HepG2 (cell line): ENCODE measurements around the gene NACAD. TPM values are rescaled to one million over a fixed set of nuclear protein-coding genes. Genes with fewer than 3 reads are reported as not detected.

Experiments
- ATAC-seq: fragments of 200-7000 bp; cut with Tn5 transposase; 3 replicates; pipeline ENCODE4 v1.9.1; 2020; ENCODE audit warnings: mild to moderate bottlenecking, moderate library complexity
- BruUV-seq: library from RNA; stranded (reverse); fragments of 400-500 nt; replicated peaks from 2 replicates; lab custom pipeline; 2021; lab: Mats Ljungman, UMichigan
- CTCF ChIA-PET: fragments of 300-600 bp; formaldehyde crosslinking; extraction: SDS; loops from one replicate; lab custom pipeline; 2021; ENCODE audit warnings: low total read pairs, inconsistent platforms, low intra/inter-chr PET ratio; lab: Yijun Ruan, JAX
- POLR2A ChIA-PET: fragments of 350-600 bp; sonication (Branson Sonifier 250); formaldehyde crosslinking; loops from one replicate; lab custom pipeline; 2020; ENCODE audit warnings: antibody characterized with exemption, inconsistent platforms; lab: Yijun Ruan, JAX
- DNase-seq: peaks from one replicate; pipeline ENCODE4 v3.0.0-alpha.2; 2015; ENCODE audit warnings: low spot score
- FAIRE-seq: peaks from 3 replicates; lab custom pipeline; 2011; peaks lifted over from hg19 to GRCh38; lab: Jason Lieb, UNC
- H2AFZ ChIP-seq: one replicate; pipeline ENCODE4 v1.6.1; 2011; ENCODE audit warnings: low read length, inconsistent platforms
- H3K27ac ChIP-seq: fragments of 300-600 bp; 3 replicates; pipeline ENCODE4 v1.8.0; 2011; ENCODE audit warnings: mixed run types, mild to moderate bottlenecking, mixed read lengths, low read length, inconsistent platforms; ENCODE audit not compliant: insufficient read depth; ENCODE audit errors: extremely low read length
- H3K27me3 ChIP-seq, 2 experiments: fragments of 200-600 bp in 1 of 2; 2 replicates in 1 of 2; 3 replicates in 1 of 2; pipeline versions ENCODE4 v1.6.0 to v1.8.0; 2011; ENCODE audit warnings: low read length in 2 of 2, mild to moderate bottlenecking in 2 of 2, moderate library complexity in 2 of 2, inconsistent platforms in 1 of 2; ENCODE audit not compliant: insufficient read depth in 2 of 2, control insufficient read depth in 1 of 2
- H3K36me3 ChIP-seq, 2 experiments: fragments of 200-600 bp in 1 of 2; replicated peaks in 1 of 2; 2 replicates in 1 of 2; 3 replicates in 1 of 2; pipeline versions ENCODE4 v1.5.1 to v1.8.0; 2011; ENCODE audit warnings: low read length in 2 of 2, inconsistent platforms in 1 of 2; ENCODE audit not compliant: insufficient read depth in 2 of 2, control insufficient read depth in 1 of 2
- H3K4me1 ChIP-seq: 2 replicates; pipeline ENCODE4 v1.5.1; 2012; ENCODE audit warnings: low read length, inconsistent platforms; ENCODE audit not compliant: insufficient read depth
- H3K4me2 ChIP-seq: 2 replicates; pipeline ENCODE4 v1.6.0; 2011; ENCODE audit warnings: low read depth, low read length, inconsistent platforms
- H3K4me3 ChIP-seq, 3 experiments: fragments of 200-600 bp in 1 of 3; sonication (generic), shearing (Covaris generic) in 1 of 3; replicated peaks in 1 of 3; 2 replicates each; pipeline ENCODE4 v1.5.1; 2011 to 2016; ENCODE audit warnings: low read length in 3 of 3, inconsistent platforms in 2 of 3, low read depth in 2 of 3, mild to moderate bottlenecking in 2 of 3, control low read depth in 1 of 3, mixed read lengths in 1 of 3; ENCODE audit not compliant: insufficient read depth in 1 of 3
- H3K79me2 ChIP-seq: one replicate; pipeline ENCODE4 v1.6.1; 2011; ENCODE audit warnings: low read length, inconsistent platforms; ENCODE audit not compliant: insufficient read depth
- H3K9ac ChIP-seq: 2 replicates; pipeline ENCODE4 v1.6.0; 2011; ENCODE audit warnings: mild to moderate bottlenecking, low read depth, low read length, inconsistent platforms; ENCODE audit not compliant: insufficient read depth
- H3K9me3 ChIP-seq: 2 replicates; pipeline ENCODE4 v1.5.1; 2012; ENCODE audit warnings: mild to moderate bottlenecking, low read length
- H4K20me1 ChIP-seq: 2 replicates; pipeline ENCODE4 v1.6.0; 2011; ENCODE audit warnings: inconsistent platforms, mild to moderate bottlenecking, low read length, moderate library complexity; ENCODE audit not compliant: insufficient read depth
- CREM ChIP-seq, 2 experiments: sonication (generic) in 1 of 2; formaldehyde crosslinking in 1 of 2; IDR thresholded peaks; 2 replicates each; pipeline versions ENCODE4 v1.4.0 to v1.6.1; 2016 to 2020; ENCODE audit warnings: antibody characterized with exemption in 1 of 2, mild to moderate bottlenecking in 1 of 2, missing genetic modification reagents in 1 of 2
- GFI1 ChIP-seq: sonication (generic); formaldehyde crosslinking; IDR thresholded peaks from 2 replicates; pipeline ENCODE4 v1.5.0; 2020; ENCODE audit warnings: missing genetic modification reagents, mild to moderate bottlenecking, borderline replicate concordance
- GZF1 ChIP-seq: sonication (generic); formaldehyde crosslinking; IDR thresholded peaks from 2 replicates; pipeline ENCODE4 v1.5.1; 2020; ENCODE audit warnings: mild to moderate bottlenecking, missing genetic modification reagents
- HOXA3 ChIP-seq: sonication (generic); formaldehyde crosslinking; IDR thresholded peaks from 2 replicates; pipeline ENCODE4 v1.5.0; 2020; ENCODE audit warnings: missing genetic modification reagents
- MAFG ChIP-seq: sonication (generic); formaldehyde crosslinking; IDR thresholded peaks from 2 replicates; pipeline ENCODE4 v1.5.1; 2020; ENCODE audit warnings: mild to moderate bottlenecking, missing genetic modification reagents
- MIXL1 ChIP-seq: IDR thresholded peaks from 2 replicates; pipeline ENCODE4 v1.6.1; 2016
- NFE2L1 ChIP-seq: sonication (generic); formaldehyde crosslinking; IDR thresholded peaks from 2 replicates; pipeline ENCODE4 v1.4.0; 2020; ENCODE audit warnings: missing genetic modification reagents, mild to moderate bottlenecking, borderline replicate concordance
- REL ChIP-seq: sonication (generic); formaldehyde crosslinking; conservative IDR thresholded peaks from 2 replicates; pipeline ENCODE4 v1.8.0; 2022; ENCODE audit warnings: mild to moderate bottlenecking, missing genetic modification reagents, moderate library complexity
- SMC3 ChIP-seq: IDR thresholded peaks from 2 replicates; pipeline ENCODE4 v1.6.1; 2011; ENCODE audit warnings: low read length, improper control_type of control experiment
- SNAPC5 ChIP-seq: sonication (generic); formaldehyde crosslinking; IDR thresholded peaks from 2 replicates; pipeline ENCODE4 v1.8.1; 2023; ENCODE audit warnings: mild to moderate bottlenecking, missing genetic modification reagents, borderline replicate concordance
- ZIK1 ChIP-seq: sonication (generic); formaldehyde crosslinking; IDR thresholded peaks from 2 replicates; pipeline ENCODE4 v1.5.0; 2020; ENCODE audit warnings: mild to moderate bottlenecking, low read depth, missing genetic modification reagents, borderline replicate concordance
- ZNF101 ChIP-seq: sonication (generic); formaldehyde crosslinking; IDR thresholded peaks from 2 replicates; pipeline ENCODE4 v1.4.0; 2020; ENCODE audit warnings: mild to moderate bottlenecking, low read depth, missing genetic modification reagents, borderline replicate concordance
- ZNF24 ChIP-seq: fragments of 450-650 bp; IDR thresholded peaks from 2 replicates; pipeline ENCODE4 v1.6.1; 2017; ENCODE audit warnings: antibody characterized with exemption, mild to moderate bottlenecking
- ZNF264 ChIP-seq: sonication (generic); formaldehyde crosslinking; IDR thresholded peaks from 2 replicates; pipeline ENCODE4 v1.4.0; 2020; ENCODE audit warnings: missing genetic modification reagents
- WGBS: methylation state at CpG from one replicate; pipeline ENCODE4 v1.1.6; 2017; ENCODE audit warnings: low lambda C conversion rate; 5-methylcytosine and 5-hydroxymethylcytosine counted together
- in situ Hi-C: cut with HindIII; loops from 2 replicates; pipeline ENCODE4 v1.10.0; 2017; ENCODE audit warnings: low pct_unique_long_range_greater_than_20kb; ENCODE audit not compliant: extremely low pct_ligation_motif_present
- intact Hi-C: fragments of 100-400 bp; cut with micrococcal nuclease; formaldehyde crosslinking; loops from one replicate; pipeline ENCODE4 v1.10.0; 2022; ENCODE audit not compliant: unreplicated experiment
- polyA plus RNA-seq, 8 experiments: library from polyadenylated mRNA; depleted of rRNA in 3 of 8; stranded (reverse) in 7 of 8; unstranded in 1 of 8; fragments of >200 nt; fragmentation: Illumina TruSeq in 4 of 8; extraction: Trizol in 4 of 8; gene quantifications; 2 replicates each; pipeline versions ENCODE4 v1.2.1 to v1.2.3, GENCODE V29; 2011 to 2016; ENCODE audit warnings: low read depth in 4 of 8, missing spikeins in 1 of 8, mixed read lengths in 1 of 8; ENCODE audit not compliant: insufficient read depth in 1 of 8
- total RNA-seq, 5 experiments: library from RNA; depleted of rRNA; stranded (reverse); fragments of >200 nt; fragmentation: Illumina TruSeq; extraction: Trizol; gene quantifications; 2 replicates each; pipeline ENCODE4 v1.2.3, GENCODE V29; 2016; ENCODE audit warnings: low read depth in 1 of 5
- TF ChIP-seq, protein P1 (sequence below): sonication (generic); formaldehyde crosslinking; IDR thresholded peaks from 2 replicates; pipeline ENCODE4 v1.8.0; 2022; ENCODE audit warnings: mild to moderate bottlenecking, missing genetic modification reagents, moderate library complexity
- TF ChIP-seq, protein P2 (sequence below): sonication (generic); formaldehyde crosslinking; IDR thresholded peaks from 2 replicates; pipeline ENCODE4 v1.4.0; 2020; ENCODE audit warnings: missing genetic modification reagents

Gene NACAD
- total and polyA plus RNA-seq, 2 of the 13 experiments (the other 11 are each of a cell fraction or from before 2014, with no cell fraction given): 0.04 TPM; not detected in 1

GRCh38 chr7:45054442-45054841 is 34.3 kb downstream of the NACAD start:
- Histone ChIP-seq H2AFZ (no peak overlapping the region), H3K27ac (no peak overlapping the region), H3K27me3 (no peaks in the 10 kb centered on the region), H3K9me3 (no peaks in the 10 kb centered on the region), H3K36me3 (no peaks in the 10 kb centered on the region; a peak in 1 of 5 replicates), H3K4me2 (no peak overlapping the region), H3K9ac (no peak overlapping the region), H3K4me3 (no peak overlapping the region), H4K20me1 (no peaks in the 10 kb centered on the region), H3K4me1 (no peaks in the 10 kb centered on the region), H3K79me2 (no peaks in the 10 kb centered on the region)
- ATAC-seq: no peak
- TF ChIP-seq HOXA3 (CRISPR knock-in tag): no peak
- no peak for TF ChIP-seq ZNF101
- no peak for TF ChIP-seq SNAPC5 (CRISPR knock-in tag)
- no peak for TF ChIP-seq GFI1 (CRISPR knock-in tag)
- TF ChIP-seq ZIK1 (CRISPR knock-in tag): no peak
- TF ChIP-seq MAFG (CRISPR knock-in tag): no peak
- TF ChIP-seq, protein P1, sequence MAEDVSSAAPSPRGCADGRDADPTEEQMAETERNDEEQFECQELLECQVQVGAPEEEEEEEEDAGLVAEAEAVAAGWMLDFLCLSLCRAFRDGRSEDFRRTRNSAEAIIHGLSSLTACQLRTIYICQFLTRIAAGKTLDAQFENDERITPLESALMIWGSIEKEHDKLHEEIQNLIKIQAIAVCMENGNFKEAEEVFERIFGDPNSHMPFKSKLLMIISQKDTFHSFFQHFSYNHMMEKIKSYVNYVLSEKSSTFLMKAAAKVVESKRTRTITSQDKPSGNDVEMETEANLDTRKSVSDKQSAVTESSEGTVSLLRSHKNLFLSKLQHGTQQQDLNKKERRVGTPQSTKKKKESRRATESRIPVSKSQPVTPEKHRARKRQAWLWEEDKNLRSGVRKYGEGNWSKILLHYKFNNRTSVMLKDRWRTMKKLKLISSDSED: no peak
- no peak for TF ChIP-seq CREM (IDR thresholded peaks at IDR 0.05)
- TF ChIP-seq CREM (CRISPR knock-in tag; IDR thresholded peaks at IDR 0.05): no peak
- no peak for TF ChIP-seq SMC3
- TF ChIP-seq ZNF264 (CRISPR knock-in tag): no peak
- TF ChIP-seq, protein P2, sequence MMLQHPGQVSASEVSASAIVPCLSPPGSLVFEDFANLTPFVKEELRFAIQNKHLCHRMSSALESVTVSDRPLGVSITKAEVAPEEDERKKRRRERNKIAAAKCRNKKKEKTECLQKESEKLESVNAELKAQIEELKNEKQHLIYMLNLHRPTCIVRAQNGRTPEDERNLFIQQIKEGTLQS (CRISPR knock-in tag): no peak
- no peak for TF ChIP-seq NFE2L1 (CRISPR knock-in tag)
- TF ChIP-seq MIXL1: no peak
- TF ChIP-seq GZF1 (CRISPR knock-in tag): no peak
- TF ChIP-seq ZNF24: no peak
- TF ChIP-seq REL (CRISPR knock-in tag): no peak
- ChIA-PET CTCF (no interaction called here), POLR2A (no interaction called here)
- no peak for FAIRE-seq
- in situ Hi-C loops: no loop called here
- 73% methylated on average over 2 of the region's 3 CpGs for WGBS
- no TSS peak for BruUV-seq
- DNase-seq: no peak
- intact Hi-C loops: no loop called here
